K562 (cell line): Measurements from ENCODE around the gene MTPN. TPM values are rescaled to one million over a fixed set of nuclear protein-coding genes. Genes with fewer than 3 reads are reported as not detected.
A peak's percentile ranks its signal among the peaks of the same experiment; 100 is the strongest.

Experiments
- ATAC-seq: fragments of 200-7000 bp; cut with Tn5 transposase; 3 replicates; pipeline ENCODE4 v1.9.1; 2020; ENCODE audit warnings: moderate library complexity
- BruUV-seq: library from RNA; stranded (reverse); fragments of 400-500 nt; replicated peaks from 2 replicates; lab custom pipeline; 2021; lab: Mats Ljungman, UMichigan
- CTCF ChIA-PET: fragments of 300-600 bp; formaldehyde crosslinking; extraction: SDS; loops from one replicate; lab custom pipeline; 2021; ENCODE audit warnings: low intra/inter-chr PET ratio; lab: Yijun Ruan, JAX
- POLR2A ChIA-PET: fragments of 300-600, 350-650 bp; sonication (Branson Sonifier 250); formaldehyde crosslinking; extraction: SDS; loops from one replicate; lab custom pipeline; 2021; ENCODE audit warnings: antibody characterized with exemption, inconsistent platforms; lab: Yijun Ruan, JAX
- DNase-seq, 4 experiments: peaks; one replicate each; pipeline versions ENCODE4 v3.0.0 to v3.0.0-alpha.2; 2011 to 2018; ENCODE audit warnings: low spot score in 3 of 4, mixed read lengths in 3 of 4; ENCODE audit errors: extremely low read depth in 1 of 4
- FAIRE-seq: peaks from 2 replicates; lab custom pipeline; 2011; peaks lifted over from hg19 to GRCh38; lab: Jason Lieb, UNC
- H2AFZ ChIP-seq: 2 replicates; pipeline ENCODE4 v1.6.0; 2011; ENCODE audit warnings: low read depth, low read length, control low read depth, inconsistent platforms
- H3K27ac ChIP-seq: fragments of 200-600 bp; 3 replicates; pipeline ENCODE4 v1.8.0; 2011; ENCODE audit warnings: low read depth, mild to moderate bottlenecking, control low read depth, inconsistent platforms, low read length, moderate library complexity, mixed read lengths; ENCODE audit errors: extremely low read depth
- H3K27me3 ChIP-seq, 2 experiments: fragments of 300-600 bp in 1 of 2; 2 replicates in 1 of 2; 3 replicates in 1 of 2; pipeline versions ENCODE4 v1.6.0 to v1.8.0; 2011; ENCODE audit warnings: inconsistent platforms in 2 of 2, low read length in 2 of 2, mild to moderate bottlenecking in 1 of 2, mixed read lengths in 1 of 2, moderate library complexity in 1 of 2; ENCODE audit not compliant: control insufficient read depth in 2 of 2, insufficient read depth in 2 of 2
- H3K36me3 ChIP-seq: fragments of 300-600 bp; 3 replicates; pipeline ENCODE4 v1.8.0; 2011; ENCODE audit warnings: mild to moderate bottlenecking, low read length, inconsistent platforms; ENCODE audit not compliant: control insufficient read depth, insufficient read depth
- H3K4me1 ChIP-seq, 2 experiments: fragments of 200-600 bp in 1 of 2; replicated peaks in 1 of 2; 2 replicates in 1 of 2; 3 replicates in 1 of 2; pipeline versions ENCODE4 v1.5.1 to v1.8.0; 2011; ENCODE audit warnings: inconsistent platforms in 2 of 2, low read length in 2 of 2, mild to moderate bottlenecking in 1 of 2, mixed read lengths in 1 of 2, moderate library complexity in 1 of 2; ENCODE audit not compliant: control insufficient read depth in 2 of 2, insufficient read depth in 2 of 2
- H3K4me2 ChIP-seq: 2 replicates; pipeline ENCODE4 v1.6.1; 2011; ENCODE audit warnings: low read length, control low read depth, inconsistent platforms, mixed read lengths; ENCODE audit not compliant: insufficient read depth
- H3K4me3 ChIP-seq: fragments of 200-600 bp; sonication (generic), shearing (Covaris generic); 2 replicates; pipeline ENCODE4 v1.5.1; 2016; ENCODE audit warnings: control low read depth, inconsistent platforms
- H3K79me2 ChIP-seq: fragments of 200-600 bp; 3 replicates; pipeline ENCODE4 v1.8.0; 2011; ENCODE audit warnings: low read length, inconsistent platforms; ENCODE audit not compliant: control insufficient read depth, insufficient read depth
- H3K9ac ChIP-seq, 2 experiments: 2 replicates each; pipeline versions ENCODE4 v1.6.0 to v1.6.1; 2011; ENCODE audit warnings: low read depth in 2 of 2, low read length in 2 of 2, control low read depth in 1 of 2, inconsistent platforms in 1 of 2, mild to moderate bottlenecking in 1 of 2, mixed read lengths in 1 of 2; ENCODE audit not compliant: insufficient read depth in 1 of 2
- H3K9me1 ChIP-seq: one replicate; pipeline ENCODE4 v1.6.0; 2011; ENCODE audit warnings: inconsistent platforms, mild to moderate bottlenecking, low read length, moderate library complexity; ENCODE audit not compliant: control insufficient read depth, insufficient read depth
- H3K9me3 ChIP-seq: replicated peaks from 2 replicates; pipeline ENCODE4 v1.5.1; 2011; ENCODE audit warnings: low read depth, low read length, inconsistent platforms; ENCODE audit not compliant: control insufficient read depth, insufficient read depth
- H4K20me1 ChIP-seq: replicated peaks from 2 replicates; pipeline ENCODE4 v1.6.1; 2011; ENCODE audit warnings: low read length, inconsistent platforms, mixed read lengths; ENCODE audit not compliant: control insufficient read depth, insufficient read depth
- CBFA2T3 ChIP-seq: fragments of 450-650 bp; IDR thresholded peaks from 2 replicates; pipeline ENCODE4 v1.6.1; 2017
- NR3C1 ChIP-seq: sonication (generic); formaldehyde crosslinking; IDR thresholded peaks from 2 replicates; pipeline ENCODE4 v1.8.1; 2022; ENCODE audit warnings: missing genetic modification reagents
- SPI1 ChIP-seq: IDR thresholded peaks from 2 replicates; pipeline ENCODE4 v1.6.1; 2011; ENCODE audit warnings: low read depth, low read length, control low read depth, borderline replicate concordance
- WGBS: fragments of 100-300 bp; shearing (Covaris generic); methylation state at CpG from one replicate; pipeline ENCODE4 v1.1.6; 2016; ENCODE audit warnings: low coverage, mixed read lengths; ENCODE audit not compliant: insufficient coverage; ENCODE audit errors: missing lambda C conversion rate; 5-methylcytosine and 5-hydroxymethylcytosine counted together
- in situ Hi-C: fragments of 300-500 bp; cut with MboI; formaldehyde crosslinking; loops from 4 replicates; pipeline ENCODE4 v1.15.0; 2018; ENCODE audit warnings: inconsistent platforms, mixed read lengths
- intact Hi-C: fragments of 100-400 bp; cut with micrococcal nuclease; formaldehyde crosslinking; loops from 2 replicates; pipeline ENCODE4 v1.14.2; 2022
- polyA plus RNA-seq, 8 experiments: library from polyadenylated mRNA; depleted of rRNA in 4 of 8; stranded (reverse) in 5 of 8; unstranded in 3 of 8; fragments of >200 nt; fragmentation: Nextera tagmentation in 2 of 8; fragmentation: Illumina TruSeq in 1 of 8; extraction: Ambion mirVana in 2 of 8; extraction: Trizol in 1 of 8; gene quantifications; 2 replicates each; pipeline versions ENCODE4 v1.2.1 to v1.2.3, GENCODE V29; 2011 to 2014; ENCODE audit warnings: inconsistent platforms in 1 of 8, missing spikeins in 1 of 8
- total RNA-seq, 7 experiments: library from RNA; depleted of rRNA in 6 of 7; stranded (reverse); fragments of >200 nt in 6 of 7; fragmentation: Illumina TruSeq in 2 of 7; extraction: Trizol in 2 of 7; gene quantifications; 2 replicates each; pipeline versions ENCODE4 v1.2.1 to v1.2.3, GENCODE V29; 2011 to 2021; ENCODE audit warnings: low replicate concordance in 1 of 7
- TF ChIP-seq, protein P1 (sequence below): fragments of 250-450 bp; sonication (Bioruptor Pico); IDR thresholded peaks from 2 replicates; pipeline ENCODE4 v1.4.0; 2020; ENCODE audit warnings: borderline replicate concordance
- TF ChIP-seq, protein P2 (sequence below): fragments of 250-450 bp; sonication (Bioruptor Pico); IDR thresholded peaks from 2 replicates; pipeline ENCODE4 v1.5.0; 2021; ENCODE audit warnings: mild to moderate bottlenecking, borderline replicate concordance

The MTPN gene
- total and polyA plus RNA-seq, 9 of the 15 experiments (the other 6 are each of a cell fraction or from before 2014, with no cell fraction given), result 68.5 to 261 (median 156) TPM

DNA sequence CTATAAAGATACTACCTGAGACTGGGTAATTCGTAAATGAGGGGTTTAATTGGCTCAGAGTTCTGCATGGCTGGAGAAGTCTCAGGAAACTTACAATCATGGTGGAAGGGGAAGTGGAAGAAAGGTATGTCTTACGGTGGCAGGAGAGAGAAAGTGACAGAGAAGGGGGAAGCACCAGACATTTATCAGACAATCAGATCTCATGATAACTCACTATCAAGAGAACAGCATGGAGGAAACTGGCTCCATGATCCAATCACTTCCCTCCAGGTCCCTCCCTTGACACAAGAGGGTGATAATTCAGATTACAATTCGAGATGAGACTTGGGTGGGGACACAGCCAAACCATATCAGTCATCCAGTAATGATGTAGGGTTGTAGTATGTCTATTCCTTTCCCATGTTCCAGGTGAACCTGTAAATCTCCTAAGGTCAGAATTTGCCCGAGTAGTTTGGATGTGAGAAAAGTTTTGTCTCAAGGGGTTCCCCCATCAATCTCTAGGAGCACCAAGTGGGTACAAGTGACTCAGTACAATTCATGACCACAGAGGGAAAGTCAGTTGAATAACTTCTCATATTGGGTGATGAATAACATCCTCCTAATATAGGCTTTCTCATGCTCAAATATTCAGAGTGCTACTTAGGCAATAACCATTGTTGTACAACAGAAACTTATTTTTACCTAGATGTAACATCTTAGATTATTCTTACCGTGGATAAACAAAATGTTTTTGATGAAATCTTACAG lies 39.7 kb upstream of the MTPN start:
- CTCF ChIA-PET, result no interaction called here

More for the DNA sequence above, 39.7 kb upstream of the MTPN start:
- no peaks in the 10 kb centered on the region for H3K4me1 ChIP-seq
- no peak overlapping the region for H3K9ac ChIP-seq
- TF ChIP-seq, protein P1, sequence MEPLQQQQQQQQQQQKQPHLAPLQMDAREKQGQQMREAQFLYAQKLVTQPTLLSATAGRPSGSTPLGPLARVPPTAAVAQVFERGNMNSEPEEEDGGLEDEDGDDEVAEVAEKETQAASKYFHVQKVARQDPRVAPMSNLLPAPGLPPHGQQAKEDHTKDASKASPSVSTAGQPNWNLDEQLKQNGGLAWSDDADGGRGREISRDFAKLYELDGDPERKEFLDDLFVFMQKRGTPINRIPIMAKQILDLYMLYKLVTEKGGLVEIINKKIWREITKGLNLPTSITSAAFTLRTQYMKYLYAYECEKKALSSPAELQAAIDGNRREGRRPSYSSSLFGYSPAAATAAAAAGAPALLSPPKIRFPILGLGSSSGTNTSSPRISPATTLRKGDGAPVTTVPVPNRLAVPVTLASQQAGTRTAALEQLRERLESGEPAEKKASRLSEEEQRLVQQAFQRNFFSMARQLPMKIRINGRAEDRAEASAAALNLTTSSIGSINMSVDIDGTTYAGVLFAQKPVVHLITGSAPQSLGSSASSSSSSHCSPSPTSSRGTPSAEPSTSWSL, result no peak
- TF ChIP-seq, protein P2, sequence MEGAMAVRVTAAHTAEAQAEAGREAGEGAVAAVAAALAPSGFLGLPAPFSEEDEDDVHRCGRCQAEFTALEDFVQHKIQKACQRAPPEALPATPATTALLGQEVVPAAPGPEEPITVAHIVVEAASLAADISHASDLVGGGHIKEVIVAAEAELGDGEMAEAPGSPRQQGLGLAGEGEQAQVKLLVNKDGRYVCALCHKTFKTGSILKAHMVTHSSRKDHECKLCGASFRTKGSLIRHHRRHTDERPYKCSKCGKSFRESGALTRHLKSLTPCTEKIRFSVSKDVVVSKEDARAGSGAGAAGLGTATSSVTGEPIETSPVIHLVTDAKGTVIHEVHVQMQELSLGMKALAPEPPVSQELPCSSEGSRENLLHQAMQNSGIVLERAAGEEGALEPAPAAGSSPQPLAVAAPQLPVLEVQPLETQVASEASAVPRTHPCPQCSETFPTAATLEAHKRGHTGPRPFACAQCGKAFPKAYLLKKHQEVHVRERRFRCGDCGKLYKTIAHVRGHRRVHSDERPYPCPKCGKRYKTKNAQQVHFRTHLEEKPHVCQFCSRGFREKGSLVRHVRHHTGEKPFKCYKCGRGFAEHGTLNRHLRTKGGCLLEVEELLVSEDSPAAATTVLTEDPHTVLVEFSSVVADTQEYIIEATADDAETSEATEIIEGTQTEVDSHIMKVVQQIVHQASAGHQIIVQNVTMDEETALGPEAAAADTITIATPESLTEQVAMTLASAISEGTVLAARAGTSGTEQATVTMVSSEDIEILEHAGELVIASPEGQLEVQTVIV (CRISPR knock-in tag), result no peak
- TF ChIP-seq NR3C1 (CRISPR knock-in tag), result no peak
- TF ChIP-seq SPI1, result peak; percentile 64; the same call in 1 of the 2 replicates
- TF ChIP-seq CBFA2T3, result peak; percentile 23; the same call in 1 of the 2 replicates
- TF ChIP-seq, all 486 proteins: peak for 2
- Histone ChIP-seq H3K9me1 (no peaks in the 10 kb centered on the region), H3K9me3 (no peaks in the 10 kb centered on the region), H3K4me2 (no peak overlapping the region), H2AFZ (no peak overlapping the region), H3K27me3 (no peaks in the 10 kb centered on the region), H3K27ac (no peak overlapping the region), H3K79me2 (no peaks in the 10 kb centered on the region), H3K4me3 (no peak overlapping the region), H3K36me3 (no peaks in the 10 kb centered on the region), H4K20me1 (no peaks in the 10 kb centered on the region)
- in situ Hi-C loops (no loop called here), intact Hi-C loops (loop anchor here (10.0 kb wide), 1 partner anchor 858 kb away; no protein-coding TSS in a partner anchor)
- no TSS peak for BruUV-seq
- FAIRE-seq (no peak), DNase-seq (no peak), ATAC-seq (no peak)
- 18% methylated on average over 5 of the region's 5 CpGs for WGBS
- POLR2A ChIA-PET, result no interaction called here
